ENCODE measurements around the gene P4HTM.

- TF ChIP-seq, protein P1, sequence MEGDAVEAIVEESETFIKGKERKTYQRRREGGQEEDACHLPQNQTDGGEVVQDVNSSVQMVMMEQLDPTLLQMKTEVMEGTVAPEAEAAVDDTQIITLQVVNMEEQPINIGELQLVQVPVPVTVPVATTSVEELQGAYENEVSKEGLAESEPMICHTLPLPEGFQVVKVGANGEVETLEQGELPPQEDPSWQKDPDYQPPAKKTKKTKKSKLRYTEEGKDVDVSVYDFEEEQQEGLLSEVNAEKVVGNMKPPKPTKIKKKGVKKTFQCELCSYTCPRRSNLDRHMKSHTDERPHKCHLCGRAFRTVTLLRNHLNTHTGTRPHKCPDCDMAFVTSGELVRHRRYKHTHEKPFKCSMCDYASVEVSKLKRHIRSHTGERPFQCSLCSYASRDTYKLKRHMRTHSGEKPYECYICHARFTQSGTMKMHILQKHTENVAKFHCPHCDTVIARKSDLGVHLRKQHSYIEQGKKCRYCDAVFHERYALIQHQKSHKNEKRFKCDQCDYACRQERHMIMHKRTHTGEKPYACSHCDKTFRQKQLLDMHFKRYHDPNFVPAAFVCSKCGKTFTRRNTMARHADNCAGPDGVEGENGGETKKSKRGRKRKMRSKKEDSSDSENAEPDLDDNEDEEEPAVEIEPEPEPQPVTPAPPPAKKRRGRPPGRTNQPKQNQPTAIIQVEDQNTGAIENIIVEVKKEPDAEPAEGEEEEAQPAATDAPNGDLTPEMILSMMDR (IDR thresholded peaks at IDR 0.05): peak; percentile 8
- TF ChIP-seq EZH2 (IDR thresholded peaks at IDR 0.05; ENCODE audit: borderline replicate concordance, insufficient read depth, low read depth, low read length, poor library complexity, severe bottlenecking): no peak
Observed at GRCh38 chr3:48989126-48989795, 780 bp upstream of the P4HTM start.

Data from B cell (primary cell).